AG20443 (cell line): ENCODE measurements around the gene MAML1.

Experiments used
- DNase-seq: peaks from one replicate; pipeline ENCODE4 v3.0.0; 2012; ENCODE audit warnings: low spot score, mixed read lengths

Gene MAML1

DNA sequence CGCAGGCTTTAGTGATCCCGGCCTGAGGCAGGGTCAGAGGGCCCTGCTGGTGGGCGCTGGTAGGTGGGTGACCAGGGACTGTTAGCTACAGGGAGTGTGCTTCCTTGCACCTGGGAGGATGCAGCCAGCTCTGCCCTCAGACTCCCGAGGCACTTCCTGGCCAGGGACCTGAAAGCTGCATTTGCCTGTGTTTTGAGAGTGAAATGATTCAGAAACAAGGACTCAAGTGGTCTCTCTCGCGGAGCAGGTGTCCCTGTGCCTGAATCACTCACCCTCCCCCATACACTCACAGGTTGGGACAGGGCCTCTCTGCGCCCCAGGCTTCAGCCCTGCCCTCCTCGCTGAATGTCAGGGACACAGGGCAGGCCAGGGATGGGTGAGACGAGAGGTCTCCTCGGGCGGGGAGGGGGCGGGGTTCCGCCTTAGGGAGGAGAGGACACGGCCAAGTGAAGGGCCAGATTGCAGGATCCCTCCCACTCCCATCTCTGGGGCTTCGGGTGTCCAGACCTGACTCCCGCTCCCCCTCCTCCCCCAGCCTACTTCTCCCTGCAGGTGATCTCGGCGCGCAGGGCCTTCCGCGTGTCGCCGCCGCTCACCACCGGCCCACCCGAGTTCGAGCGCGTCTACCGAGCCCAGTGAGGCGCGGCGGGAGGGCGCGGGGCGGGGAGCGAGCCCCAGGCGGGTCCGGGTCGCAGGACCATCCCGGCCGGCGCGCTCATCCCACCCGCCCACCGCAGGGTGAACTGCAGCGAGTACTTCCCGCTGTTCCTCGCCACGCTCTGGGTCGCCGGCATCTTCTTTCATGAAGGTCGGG is 62.6 kb downstream of the MAML1 start:
- DNase-seq, result no peak

- peak; percentile 91 for DNase-seq
These were observed 63.5 kb downstream of the MAML1 start for GRCh38 chr5:179795863-179796833.

GRCh38 chr5:179796877-179797608 is 64.4 kb downstream of the MAML1 start:
- no peak for DNase-seq

- no peak for DNase-seq
These were observed 65.1 kb downstream of the MAML1 start for GRCh38 chr5:179797741-179798140.

DNA sequence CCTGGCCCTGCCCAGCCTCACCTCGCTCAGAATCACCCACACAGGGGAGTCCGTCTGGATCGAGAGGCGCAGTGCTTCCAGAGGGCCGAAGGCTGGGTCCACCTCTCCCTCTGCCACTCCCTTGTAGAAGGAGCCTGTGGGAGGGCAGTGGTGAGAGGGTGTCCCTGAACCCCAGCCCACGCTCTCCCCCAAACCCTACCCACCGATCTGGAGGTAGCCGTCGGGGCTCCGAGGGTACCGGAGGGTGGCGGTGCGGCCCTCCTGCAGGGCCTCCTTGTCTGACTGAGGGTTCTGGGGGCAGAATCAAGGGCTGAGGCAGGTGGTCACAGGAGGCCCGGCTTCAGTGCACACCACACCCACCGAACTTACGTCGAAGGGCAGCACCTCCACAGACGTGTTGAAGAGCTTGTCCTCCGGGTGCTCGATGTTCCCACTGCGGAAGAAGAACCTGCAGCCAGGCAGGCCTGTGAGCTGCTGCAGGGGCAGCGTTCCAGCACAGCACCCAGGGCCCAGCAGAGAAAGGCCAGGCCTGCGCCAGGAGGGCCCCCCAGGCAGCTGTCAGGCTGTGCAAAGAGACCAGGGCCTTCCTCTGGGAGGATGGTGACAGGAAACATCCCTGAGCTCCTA is 65.6 kb downstream of the MAML1 start:
- DNase-seq, result no peak

GRCh38 chr5:179798771-179799643 is 66.4 kb downstream of the MAML1 start:
- DNase-seq, result no peak

DNA sequence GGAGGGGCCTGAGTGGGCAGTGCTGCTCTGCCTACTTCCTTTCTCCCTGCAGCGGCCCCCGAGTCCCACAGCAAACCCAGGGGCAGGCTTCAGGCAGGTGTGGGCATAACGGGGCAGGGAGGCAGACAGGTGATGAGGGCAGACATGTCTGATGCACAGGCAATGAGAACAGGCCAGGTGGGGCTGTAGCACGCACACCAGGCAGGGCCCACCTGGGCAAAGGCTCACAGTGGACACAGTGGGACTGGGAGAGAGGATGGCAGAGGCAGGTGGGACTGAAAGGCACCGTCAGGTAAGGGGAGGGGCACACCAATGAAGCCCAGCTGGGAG is 67.0 kb downstream of the MAML1 start:
- no peak for DNase-seq

DNA sequence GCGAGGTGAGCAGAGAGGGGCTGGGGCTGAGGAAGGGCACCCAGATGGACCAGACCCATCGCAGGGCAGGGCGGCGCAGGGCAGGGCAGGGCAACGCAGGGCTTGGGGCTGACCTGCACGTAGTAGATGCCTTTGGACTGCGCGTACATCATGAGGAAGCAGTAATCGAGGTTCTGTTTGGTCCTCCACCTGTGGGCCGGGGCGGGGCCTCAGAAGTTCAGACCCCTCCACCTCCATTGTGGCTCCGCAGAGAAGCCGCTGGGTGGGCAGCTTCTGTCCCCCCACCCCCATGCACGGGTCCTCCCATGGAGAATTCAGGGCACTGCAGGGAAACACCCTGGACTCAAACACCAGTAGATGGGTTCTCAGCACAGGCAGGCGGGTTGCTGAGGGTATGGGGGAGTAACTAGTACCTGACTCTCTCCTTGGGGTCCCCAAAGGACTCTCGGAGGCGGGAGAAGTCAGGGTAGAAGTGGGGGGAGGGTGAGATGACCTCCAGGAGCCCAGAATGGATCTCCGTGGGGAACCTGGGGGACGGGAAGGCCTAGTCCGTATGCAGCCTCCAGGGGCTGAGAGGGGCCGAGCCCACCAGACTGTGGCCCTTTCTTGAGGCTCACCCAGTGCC is 67.6 kb downstream of the MAML1 start:
- DNase-seq, result no peak

DNA sequence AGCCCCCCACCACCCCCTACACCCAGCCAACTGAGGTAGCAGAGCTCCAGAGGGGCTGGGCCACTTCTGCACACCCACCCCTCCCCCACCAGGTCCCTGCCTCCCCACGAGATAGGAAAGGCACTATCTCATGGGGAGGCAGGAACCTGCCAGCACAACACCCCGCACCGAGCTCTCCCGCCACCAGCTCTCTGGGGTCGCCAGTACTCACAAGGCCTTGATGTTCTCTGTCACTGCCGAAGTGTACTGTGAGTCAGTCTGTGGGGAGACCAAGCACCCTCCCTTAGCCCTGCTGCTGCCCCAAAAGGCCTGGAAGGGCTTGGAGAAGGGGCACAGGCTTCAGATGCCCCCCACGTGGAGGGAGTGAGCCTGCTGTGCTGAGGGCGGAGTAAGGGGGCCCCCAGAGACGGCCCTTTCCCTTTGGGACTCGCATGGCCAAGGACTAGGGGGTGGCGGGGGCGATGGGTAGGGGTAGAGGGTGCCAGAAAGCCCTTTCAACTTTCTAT is 68.1 kb downstream of the MAML1 start:
- no peak for DNase-seq

DNA sequence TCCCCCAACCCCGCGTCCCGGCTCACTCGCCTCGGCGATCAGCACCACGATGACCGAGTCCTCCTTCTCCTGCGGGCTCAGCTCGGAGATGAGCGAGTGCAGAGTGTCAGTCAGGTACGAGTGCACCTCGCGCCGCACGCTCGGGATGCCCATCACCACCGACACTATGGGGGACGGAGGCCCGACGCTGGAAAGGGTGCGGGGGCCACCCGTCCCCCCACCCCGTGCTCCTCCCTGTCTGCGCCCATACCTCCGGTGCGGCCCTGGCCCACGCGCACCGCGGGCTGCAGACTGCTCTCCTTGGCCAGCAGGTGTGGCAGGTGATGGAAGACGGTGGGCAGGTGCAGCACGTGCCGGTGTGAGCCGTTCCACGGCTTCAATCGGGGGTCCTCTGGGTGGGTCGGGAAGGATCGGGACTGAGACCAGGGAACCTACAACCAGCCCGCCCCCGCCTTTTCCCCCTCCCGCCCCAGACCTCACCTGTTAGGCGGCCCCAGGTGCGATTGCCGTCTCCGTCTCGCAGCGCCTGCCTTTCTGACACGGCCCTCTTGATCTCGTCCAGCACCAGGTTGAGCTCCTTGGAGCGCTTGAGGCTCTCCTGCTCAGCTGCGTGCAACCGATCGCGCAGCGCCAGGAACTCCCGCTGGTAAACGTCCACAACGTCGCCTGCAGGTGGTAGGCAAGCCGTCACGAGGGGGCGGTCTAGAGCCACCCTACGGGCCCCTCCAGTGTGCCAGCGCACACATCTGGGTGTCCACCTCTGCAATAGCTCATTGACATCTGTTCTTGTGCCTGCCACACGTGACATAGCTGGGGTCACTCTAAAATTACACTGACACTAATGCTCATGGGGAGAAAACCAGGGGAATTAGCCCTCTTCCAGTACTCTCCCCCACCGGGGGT is 68.9 kb downstream of the MAML1 start:
- no peak for DNase-seq

DNA sequence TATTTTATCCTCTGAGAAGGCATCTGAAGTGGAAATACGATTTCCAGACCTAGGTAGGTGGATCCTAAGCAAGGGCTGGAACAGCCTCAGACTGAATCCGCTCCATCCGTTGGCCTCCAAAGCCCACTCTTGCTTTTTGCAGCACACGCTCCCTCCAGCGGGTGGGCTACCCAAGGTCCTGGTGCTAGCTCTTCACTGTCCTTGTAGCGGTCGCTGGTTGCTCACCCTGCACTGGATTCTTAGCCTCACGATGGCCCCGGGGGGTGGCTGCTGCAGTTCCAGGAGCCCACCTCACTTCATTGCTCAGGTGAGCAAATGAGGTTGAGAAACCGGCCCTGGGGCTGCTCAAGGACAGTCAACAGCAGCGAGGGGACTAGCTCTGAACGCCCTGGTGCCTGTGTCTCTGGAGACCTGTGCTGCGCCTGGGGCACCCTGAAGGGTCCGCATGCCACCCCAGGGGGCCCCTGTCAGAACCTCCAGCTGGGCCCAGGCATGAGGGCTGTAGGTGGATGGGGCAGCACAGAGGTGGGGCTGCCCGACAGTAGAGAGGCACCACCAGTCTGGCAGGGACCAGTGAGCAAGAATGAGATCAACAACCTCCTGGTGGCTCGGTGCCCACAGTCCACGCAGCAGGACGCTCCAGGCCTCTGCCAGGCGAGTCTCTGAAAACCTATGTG is 69.7 kb downstream of the MAML1 start:
- DNase-seq, result no peak

DNA sequence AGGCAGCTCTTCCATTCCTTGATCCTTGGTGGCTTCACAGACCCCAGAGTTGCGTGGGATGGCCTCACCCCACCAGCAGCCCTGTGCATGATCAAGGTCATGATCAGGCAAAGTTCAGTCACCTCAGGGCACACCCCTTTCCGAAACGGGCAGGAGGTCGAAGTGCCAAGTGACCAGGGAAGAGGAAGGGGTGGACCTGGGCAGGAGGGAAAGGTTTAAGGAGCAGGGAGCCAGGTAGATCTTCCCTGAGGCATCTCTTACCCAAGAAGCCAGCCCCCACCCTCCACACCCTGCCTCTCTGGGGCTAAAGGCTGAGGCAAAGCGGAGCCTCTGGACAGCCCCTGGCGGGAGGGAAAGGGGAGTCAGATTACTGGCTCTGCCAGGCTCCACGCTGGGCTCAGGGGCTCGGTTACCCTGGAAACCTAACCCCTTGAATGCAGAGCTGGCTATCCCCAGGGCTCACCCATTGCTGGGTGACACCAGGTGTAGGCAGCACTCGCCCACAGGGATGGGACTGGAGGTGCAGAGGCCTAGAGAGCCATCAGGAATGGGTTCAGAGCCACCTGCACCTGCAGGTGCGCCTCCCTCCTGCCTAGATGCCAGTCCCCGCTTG is 70.4 kb downstream of the MAML1 start:
- DNase-seq, result no peak

GRCh38 chr5:179803651-179804554 is 71.3 kb downstream of the MAML1 start:
- no peak for DNase-seq

DNA sequence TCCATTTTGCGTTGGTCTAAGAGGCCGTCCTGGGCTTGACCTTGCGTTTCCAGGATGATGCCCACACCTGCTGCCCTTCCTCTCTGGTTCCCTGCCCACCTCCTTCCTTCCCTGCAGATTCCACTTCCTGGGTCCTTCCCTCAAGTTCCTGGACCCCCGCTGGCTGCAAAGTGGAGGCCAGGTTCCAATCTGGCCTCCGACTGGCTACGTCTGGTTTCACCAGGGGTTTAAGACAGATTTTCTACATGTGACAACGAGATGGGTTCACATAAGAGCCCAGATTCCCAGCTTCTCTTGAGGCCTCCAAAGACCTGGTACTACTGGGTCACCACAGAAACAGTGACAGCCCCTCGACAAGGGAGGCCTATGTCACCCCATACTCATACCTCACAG is 71.9 kb downstream of the MAML1 start:
- no peak for DNase-seq

DNA sequence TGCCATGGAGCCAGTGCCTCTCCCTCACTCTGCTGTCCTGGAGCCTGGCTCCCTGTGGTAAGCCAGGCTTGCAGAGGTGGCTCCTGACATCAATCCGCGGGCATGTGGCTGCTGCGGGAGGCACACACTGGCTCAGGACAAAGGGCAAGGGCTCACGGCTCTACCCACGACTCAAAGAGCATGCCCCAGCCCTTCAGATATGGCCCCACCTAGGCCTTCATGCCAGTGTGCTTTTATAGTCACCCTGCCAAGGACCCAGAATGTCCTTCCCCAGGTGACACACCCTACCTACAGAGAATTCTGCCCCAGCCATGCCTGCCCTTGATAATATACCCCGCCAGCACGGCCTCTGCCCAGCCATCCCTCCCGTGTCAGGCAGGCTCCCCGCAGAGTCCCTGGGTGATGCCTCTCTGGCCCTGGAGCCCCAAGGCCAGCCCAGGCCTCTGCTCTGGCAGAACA is 72.5 kb downstream of the MAML1 start:
- DNase-seq, result no peak

DNA sequence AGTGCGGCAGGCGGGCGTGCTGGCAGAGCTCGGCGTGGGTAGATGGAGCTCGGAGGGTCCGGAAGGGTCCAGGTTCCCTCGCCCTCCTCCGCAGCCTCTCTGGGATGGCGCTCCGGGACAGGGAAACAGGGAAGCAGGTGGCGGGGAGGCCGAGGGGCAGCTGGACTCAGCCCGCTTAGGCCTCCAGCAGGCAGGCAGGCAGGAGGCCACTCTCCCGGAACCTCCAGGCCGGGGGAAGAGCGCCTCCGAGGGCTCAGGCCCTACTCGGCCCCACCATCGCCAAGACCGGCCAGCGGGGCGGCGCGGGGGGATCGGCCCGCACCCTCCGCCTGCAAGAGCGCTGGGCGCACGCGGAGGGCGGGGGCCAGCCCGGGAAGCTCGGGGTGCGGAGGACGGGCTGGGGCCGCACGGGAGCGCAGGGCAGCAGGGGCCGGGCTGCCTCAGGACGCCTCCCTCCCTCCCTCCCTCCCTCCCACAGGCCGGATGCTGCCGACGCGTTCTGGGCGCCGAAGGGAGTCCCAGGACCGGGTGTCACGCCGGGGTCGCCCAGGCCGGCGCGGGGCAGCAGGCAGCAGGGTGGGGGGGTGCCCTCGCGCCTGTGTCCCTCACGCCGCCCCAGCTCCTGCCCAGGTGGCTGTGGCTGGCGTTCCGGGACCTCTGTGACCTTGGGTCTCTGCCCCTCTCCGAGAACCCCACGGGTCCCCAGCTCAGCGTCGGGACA is 73.1 kb downstream of the MAML1 start:
- peak; percentile 74 for DNase-seq
